GM18907 (cell line): Measurements from ENCODE around the gene CTNND2.
A peak's percentile ranks its signal among the peaks of the same experiment; 100 is the strongest.

Source experiments
- ATAC-seq: cut with Tn5 transposase; IDR thresholded peaks from one replicate; pipeline ENCODE4 v1.9.1; 2021; ENCODE audit warnings: mild to moderate bottlenecking, moderate library complexity; ENCODE audit not compliant: unreplicated experiment

CTNND2 gene

DNA sequence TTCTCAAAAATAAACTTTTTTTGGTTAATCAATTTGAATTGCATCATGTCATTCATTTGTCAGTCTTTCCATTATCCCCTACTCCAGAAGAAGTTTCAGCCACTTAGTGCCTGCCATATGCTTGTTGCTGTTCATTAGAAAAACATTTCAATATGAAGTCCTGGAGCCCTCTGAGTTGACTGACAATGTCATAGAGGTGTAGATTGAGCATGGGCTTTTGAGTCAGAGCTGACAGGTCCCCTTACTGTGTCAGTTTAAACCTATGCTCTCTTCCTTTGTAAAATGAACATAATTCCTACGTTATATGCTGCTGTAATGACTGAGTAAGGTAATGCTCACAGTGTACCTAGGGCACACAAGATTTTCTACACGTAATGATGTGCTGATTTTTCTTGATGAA lies 114.0 kb downstream of the CTNND2 start:
- no peak for ATAC-seq

DNA sequence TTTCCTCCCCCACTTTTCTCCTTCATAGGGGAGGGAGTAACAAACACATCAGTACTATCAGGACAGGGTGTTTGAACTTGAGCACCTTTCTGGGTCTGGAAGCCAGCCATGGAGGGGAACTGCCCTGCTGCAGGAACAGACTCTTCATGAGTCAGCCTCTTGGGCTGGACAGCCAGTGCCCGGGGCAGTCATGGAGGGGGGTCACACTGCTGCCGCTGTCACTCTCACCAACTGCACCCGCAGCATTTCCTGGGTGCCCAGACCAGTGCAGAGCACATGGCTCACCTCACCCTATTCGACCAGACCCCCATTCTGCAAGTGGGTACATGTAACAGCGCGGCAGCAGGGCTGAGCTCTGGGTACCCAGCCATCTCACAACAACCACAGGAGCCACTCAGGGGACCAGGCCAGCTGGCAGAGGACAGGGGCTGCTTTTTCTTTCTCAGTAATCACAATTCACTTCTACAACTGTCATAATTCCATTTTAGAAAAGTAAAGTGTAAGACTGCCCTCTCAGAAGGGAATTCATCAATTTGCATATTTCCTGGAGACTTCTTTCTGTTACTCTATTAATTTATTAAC lies 118.4 kb downstream of the CTNND2 start:
- no peak for ATAC-seq

DNA sequence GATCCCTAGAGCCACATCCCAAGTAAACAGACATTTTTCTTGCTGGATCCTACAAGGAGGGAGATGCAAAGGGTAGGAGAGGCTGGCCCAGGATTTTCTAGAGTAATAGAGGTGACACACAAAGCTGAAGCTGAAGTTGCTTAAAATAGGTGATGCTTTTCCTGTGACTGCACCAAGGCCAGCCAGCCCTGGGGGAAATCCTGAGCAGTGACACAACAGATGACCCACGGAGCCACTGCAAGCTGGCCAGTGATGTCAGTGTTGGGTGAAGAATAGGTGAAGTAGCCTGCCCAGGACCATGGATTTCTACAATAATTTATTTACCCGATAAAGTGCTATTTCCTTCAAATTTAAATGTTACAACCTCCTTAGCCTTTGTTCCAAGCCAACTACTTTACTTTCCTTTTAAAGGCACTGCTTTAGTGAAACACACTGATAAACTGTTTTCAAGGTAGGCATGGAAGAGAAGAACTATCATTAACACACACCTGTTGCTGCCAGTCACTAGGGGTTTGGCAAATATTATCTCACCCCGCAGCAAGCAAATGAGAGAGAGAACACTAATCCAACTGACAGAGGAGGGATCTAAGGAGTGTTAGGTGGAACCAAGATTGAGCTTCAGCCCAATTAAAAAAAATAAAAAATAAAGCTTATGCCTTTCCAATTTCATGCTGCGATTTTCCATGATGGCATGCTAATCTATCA lies 123.5 kb downstream of the CTNND2 start:
- no peak for ATAC-seq

DNA sequence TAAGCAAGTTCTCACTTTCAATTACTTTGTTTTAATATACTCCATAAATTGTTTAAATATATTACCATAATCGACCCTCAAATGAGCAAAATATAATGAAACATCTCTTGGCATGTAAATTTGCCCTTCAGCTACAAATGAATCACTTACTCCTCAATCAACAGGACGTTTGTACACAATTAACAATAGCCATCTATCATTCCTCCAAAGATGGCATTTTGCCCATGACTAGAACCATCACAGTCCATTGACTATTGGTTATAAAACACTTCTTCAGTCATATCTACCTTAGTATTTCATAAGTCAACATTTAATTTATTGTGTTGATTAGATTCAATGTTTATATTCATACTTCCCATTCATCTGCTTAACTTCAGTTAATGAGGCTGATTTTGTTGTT lies 127.2 kb downstream of the CTNND2 start:
- ATAC-seq: no peak

DNA sequence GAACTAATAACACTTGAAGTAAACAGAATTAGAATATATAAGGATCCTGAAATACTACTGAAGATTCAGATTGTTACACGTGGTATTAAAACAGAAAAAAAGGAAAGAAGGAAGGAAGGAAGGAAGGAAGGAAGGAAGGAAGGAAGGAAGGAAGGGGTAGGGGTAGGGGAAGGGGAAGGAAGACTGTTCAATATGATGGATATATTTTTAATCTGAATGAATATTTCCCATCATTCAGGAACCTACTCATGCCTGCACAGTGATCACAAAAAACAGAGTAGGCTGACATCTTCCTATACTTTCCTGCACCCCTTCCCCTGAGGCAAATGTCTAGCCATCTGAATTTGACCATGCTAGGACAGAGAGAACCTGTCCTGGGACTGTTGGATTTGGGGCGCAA lies 133.9 kb downstream of the CTNND2 start:
- no peak for ATAC-seq

DNA sequence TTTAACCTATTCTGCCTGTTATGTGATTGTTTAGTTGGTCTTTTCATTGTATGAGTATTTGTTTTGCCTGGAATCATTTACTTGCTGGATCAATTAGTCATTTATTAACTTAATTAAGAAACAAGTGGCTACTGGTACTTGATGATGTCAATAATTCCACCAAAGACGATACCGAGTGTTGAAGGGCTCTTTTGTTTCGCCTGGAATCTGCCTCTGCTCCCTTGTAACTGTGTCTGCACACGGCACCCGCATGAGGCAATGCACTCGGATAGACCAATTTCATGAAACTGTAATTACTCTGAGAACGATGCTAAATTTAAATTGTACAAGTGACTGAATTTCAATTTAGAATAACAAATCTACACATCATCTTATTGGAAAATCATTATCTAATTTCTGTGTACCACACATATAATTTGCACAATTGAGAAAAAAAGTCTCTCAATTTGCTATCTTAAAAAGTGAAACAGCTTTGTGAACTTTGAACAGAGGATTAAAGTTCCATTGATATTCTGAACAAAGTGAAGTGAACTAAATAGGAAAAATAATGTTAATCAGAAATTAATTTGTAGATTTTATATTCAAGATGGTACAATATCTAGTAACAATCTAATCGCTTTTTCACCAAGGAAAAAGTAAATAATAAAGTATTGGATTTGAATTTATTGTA lies 143.2 kb downstream of the CTNND2 start:
- no peak for ATAC-seq

DNA sequence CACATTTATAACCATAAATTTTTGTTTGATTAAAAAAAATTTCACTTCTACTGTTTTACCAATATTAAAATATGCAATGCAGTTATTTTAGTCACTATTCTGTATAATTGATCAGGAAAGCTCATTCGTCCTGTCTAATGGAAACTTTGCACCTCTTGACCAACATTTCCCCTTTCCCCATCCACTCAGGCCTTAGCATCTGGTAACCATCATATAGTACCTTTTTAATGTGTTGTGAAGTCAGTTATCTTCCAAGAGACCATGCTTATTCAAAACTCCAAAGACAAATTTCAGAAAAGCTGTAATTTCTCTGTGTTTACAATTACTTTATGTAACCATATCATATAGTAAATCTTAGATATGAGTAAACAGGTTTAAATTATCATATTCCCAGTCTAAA lies 145.9 kb downstream of the CTNND2 start:
- no peak for ATAC-seq

DNA sequence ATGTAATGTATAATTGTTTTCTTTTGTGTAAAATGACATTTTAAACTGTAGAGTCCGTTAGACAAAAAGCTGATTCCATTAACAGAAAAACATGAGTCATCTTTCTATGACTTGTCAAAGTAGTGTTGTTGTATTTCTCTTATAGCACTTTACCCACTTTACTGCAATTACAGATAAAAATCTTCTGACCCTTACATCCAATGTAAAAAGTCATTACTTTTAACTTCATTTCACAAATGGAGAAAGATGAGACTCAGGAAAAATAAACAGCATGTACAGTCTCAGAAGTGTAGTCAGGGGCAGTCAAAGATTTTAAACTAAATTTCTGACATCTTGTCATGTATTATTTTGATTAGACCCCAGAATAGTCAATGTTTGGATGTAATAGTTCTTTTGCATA lies 146.6 kb downstream of the CTNND2 start:
- ATAC-seq: no peak

DNA sequence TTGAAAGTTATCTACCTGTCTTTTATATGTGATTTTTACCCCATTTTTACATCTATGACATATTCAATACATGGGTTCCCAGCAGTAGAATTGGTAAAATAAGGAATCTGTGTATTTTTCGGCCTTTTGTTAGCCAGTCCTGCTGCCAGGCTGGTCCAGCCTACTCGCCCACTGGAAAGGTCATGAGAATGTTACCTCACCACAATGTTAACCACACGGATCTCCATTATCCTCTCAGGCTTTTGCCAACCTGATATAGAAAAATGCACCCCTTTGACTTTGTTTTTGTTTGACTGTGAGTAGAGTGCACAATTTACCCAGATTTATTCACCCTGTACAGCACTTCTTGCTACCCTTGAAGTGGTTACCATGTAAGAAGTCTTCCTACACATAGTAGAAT lies 167.2 kb downstream of the CTNND2 start:
- ATAC-seq: no peak

DNA sequence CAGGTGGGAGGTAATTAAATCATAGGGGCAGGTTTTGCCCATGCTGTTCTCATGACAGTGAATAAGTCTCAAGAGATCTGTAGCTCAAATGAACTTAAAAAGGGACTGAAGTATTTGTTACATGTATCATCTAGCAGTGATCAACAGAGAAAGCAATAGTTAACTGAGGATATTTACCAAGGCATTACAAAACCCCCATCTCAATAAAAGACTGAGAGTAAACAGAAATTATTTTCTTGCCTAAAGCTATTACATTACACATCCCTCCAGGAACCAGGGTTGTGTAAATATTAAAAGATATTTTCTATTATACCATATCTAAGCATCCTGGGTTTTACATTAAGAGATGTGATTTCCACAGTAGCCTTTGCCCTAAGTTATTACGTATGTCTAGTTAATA lies 169.9 kb downstream of the CTNND2 start:
- ATAC-seq: no peak

DNA sequence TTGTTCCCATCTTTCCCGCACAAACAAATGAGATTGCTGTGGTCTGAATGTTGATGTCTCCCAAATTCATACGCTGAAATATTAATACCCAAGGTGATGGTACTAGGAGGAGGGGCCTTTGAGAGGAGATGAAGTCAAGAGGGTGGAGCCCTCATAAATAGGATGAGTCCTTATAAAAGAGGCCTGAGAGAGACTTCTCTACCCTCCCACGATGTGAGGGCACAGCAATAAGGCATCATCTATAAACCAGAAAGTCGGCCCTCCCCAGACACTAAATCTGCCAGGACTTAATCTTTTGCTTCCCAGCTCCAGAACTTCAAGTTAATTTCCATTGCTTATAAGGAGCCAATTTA lies 170.4 kb downstream of the CTNND2 start:
- ATAC-seq: no peak

DNA sequence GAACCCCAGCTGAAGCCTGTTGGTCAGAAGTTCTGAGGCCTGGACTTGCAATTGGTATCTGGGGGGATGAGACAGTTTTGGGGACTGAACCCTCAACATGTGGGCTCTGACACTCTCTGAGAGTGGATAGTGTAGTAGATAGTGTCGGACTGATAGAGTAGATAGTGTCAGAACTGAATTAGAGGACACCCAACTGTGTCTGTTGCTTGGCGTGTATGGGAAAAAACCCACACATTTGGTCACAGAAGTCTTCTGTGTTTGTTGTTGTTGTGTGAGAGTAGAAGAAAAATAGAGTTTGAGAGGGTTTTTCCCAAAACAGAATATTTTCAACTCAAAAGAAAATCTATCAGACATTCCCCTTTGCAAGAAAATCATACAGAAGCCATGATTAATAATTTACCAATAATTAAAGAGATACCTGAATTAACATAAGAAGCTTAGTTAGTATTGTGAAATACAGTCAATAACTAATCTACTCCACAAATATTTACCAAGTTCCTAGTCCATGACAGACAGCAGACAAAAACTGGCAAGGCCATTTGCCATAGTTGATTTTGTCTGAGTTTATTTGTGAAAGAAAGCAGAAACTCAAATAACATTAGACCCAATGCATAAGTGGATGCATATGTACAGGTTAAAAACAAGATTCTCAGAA lies 170.9 kb downstream of the CTNND2 start:
- no peak for ATAC-seq

DNA sequence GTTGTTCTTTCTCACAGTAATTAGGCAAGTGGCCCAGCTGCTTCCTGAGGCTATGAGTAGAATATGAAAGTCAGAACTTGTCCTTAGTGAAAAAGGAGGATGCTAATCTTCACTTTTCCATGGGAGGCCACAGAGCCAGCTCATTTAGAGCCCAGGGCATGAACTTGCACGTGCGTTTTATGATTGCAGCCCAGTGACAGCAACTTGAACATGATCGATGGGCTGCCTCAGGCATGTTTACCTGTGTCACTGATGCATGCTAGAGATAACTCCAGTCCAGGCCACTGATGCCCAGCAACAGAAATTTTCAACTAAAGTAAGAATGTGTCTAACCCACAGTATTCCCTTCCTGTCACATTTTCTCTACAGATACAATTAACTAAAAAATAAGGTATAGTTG lies 179.3 kb downstream of the CTNND2 start:
- ATAC-seq: no peak

DNA sequence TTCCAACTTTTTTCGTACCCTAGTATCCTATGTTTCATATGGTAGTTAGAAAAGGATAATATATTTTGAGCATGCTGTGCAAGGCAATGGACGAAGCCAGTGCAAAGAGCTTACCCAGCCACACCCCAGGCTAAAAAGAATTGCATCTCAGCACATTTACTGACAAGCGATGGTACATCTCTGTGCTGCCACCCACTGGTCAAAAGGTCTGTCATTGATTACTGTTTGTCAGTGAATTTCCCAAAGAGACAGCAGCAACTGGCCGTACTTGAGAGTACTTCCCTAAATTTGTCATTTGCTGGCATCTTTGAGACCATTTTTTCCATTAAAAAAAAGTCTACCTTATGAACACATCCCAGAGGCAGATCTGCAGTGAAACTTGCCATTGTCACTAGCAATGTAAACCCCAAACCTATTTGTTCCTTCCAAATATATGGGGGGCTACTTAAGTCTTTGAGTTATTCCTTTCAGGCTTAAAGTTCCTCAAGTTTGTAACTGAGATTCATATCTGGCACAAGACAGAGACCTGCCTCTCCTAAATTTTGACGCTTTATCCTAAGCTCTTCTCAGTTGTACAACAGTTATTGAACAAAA lies 184.3 kb downstream of the CTNND2 start:
- ATAC-seq: peak; percentile 66

DNA sequence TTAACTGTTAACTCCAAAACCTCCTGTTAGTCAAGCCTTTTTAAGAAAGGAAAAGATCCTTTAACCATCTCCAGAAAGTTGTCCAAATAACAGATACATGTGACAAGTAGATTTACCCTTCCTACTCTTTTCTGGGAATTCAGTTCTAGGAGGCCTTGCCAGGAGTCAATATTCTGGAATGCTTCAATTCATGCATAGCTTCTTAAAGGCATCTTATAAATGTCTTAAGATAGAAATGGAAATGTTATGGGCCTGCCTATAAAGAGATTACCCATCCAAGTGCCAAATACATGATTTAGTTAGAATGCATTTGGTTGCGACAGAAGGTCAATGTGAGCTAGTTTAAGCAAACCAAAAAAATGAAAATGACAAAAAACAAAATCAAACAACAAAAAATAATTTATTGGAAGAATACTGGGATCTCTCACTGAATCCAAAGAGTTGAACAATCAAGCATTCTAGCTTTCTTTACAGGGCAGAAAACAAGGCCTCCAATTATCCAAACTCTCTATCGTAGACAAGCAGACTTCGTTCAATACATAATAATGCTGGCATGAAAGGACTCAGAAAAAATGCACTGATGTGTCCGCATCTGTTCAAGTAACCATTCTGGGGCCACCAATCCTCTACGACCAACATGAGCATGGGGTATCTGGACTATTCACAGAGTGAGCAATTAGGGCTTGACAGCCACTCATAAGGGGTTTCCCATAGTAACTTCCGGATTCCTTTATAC lies 188.6 kb downstream of the CTNND2 start:
- ATAC-seq: no peak

DNA sequence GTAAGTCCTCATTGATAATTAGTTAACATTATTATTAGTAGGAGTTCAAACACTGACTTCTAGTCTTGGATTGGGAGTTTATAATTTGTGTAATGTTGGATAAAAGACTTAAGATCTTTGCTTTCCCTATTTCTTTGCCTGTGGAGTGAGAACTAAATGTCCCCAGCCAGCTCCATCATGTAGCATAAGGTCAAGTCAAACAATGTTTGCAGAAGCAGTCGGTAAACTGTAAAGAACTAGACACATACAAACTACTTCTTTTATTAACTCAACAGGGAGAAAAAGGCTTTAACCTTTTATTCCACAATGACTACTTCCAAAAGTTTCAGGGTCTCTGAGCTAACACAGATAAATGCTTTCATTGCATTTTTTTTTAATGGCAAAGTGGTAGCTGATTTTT lies 192.3 kb downstream of the CTNND2 start:
- ATAC-seq: no peak

DNA sequence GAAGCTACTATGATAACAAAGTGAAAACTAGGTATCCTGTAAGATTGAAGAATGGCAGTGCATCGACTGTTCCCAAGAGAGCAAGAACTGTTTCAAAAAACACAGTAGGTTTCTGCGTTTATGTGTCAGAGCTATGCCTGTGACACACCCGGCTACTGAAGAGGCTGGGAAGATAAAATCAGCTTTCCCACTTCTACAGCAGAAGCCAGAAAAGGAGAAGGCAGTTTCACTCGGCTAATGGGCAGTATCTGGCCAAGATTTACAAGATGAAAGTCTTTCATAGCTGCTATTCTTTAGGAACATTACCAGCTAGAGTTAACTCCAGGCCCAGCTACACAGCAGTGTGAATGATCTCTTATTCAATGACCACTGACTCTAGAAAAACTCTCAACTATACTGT lies 195.2 kb downstream of the CTNND2 start:
- no peak for ATAC-seq

DNA sequence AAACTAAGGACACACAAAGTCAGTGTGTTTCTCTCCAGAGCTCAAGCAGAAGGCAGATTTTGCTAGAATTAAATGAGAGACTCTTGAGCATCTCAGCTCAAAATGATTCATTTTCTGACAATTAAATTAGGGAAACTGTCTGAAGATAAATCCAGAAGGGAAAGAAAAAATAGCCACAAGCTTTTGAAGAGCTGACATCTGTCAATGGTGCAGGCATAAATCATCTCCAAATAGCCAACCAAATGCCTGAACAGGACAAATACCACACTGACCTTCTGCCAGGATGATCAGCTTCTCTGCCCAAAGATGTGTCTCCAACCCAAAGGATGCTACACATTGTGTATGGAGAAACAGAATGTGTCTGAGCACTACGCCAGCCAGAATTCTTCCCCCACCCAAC lies 199.3 kb downstream of the CTNND2 start:
- no peak for ATAC-seq

DNA sequence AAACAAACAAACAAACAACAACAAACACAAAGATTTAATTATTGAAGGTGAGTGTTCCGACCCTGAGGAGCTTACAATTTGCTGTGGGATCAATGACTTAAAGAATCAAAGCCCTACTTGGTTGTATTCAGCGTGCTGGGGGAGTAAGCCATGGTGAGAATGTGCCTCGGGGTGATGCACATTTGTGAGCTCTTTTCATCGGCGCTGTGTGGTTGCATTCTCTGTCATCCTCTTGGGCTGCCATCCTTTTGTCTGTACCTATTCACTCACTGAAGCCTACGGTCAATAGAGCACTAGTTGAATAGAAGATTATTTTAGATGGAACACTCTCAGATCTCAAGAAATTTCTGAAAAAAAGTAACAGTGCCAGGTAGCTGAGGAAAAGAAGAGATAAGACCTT lies 203.9 kb downstream of the CTNND2 start:
- ATAC-seq: no peak

DNA sequence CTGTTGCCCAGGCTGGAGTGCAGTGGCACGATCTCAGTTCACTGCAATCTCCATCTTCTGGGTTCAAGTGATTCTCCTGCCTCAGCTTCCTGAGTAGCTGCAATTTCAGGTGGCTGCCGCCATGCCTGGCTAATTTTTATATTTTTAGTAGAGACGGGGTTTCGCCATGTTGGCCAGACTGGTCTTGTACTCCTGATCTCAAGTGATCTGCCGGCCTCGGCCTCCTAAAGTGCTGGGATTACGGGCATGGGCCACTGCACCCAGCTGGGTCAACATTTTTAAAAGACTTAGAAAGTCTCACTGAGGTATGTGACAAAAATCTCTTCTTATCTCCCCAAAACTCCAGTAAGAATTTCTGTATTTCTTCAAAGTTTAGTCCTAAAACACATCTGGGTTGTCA lies 211.6 kb downstream of the CTNND2 start:
- ATAC-seq: no peak

DNA sequence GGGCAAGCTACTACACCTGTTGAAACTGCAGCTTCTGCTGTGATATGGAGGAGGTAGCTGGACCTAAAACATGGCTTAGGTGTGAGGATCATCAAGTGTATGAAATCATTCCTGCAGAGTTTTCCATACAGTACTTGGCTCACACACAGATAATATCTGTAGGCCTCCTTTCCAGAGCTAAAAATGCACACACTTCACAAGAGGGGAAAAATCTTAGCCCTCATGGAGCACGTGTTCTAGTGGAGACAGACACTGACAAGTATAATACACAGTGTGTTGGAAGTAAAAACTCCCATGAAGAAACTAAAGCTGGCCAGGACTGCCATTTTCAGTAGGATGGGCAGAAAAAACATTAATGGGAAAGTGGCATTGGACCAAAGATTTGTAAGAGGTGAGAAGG lies 216.7 kb downstream of the CTNND2 start:
- no peak for ATAC-seq
